HG03439 (cell line): ENCODE results near the gene NPR3.

ENCODE experiments used
- ATAC-seq: cut with Tn5 transposase; IDR thresholded peaks from one replicate; pipeline ENCODE4 v1.9.1; 2021; ENCODE audit warnings: mild to moderate bottlenecking, moderate library complexity; ENCODE audit not compliant: unreplicated experiment

NPR3 gene, protein sequence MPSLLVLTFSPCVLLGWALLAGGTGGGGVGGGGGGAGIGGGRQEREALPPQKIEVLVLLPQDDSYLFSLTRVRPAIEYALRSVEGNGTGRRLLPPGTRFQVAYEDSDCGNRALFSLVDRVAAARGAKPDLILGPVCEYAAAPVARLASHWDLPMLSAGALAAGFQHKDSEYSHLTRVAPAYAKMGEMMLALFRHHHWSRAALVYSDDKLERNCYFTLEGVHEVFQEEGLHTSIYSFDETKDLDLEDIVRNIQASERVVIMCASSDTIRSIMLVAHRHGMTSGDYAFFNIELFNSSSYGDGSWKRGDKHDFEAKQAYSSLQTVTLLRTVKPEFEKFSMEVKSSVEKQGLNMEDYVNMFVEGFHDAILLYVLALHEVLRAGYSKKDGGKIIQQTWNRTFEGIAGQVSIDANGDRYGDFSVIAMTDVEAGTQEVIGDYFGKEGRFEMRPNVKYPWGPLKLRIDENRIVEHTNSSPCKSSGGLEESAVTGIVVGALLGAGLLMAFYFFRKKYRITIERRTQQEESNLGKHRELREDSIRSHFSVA

DNA sequence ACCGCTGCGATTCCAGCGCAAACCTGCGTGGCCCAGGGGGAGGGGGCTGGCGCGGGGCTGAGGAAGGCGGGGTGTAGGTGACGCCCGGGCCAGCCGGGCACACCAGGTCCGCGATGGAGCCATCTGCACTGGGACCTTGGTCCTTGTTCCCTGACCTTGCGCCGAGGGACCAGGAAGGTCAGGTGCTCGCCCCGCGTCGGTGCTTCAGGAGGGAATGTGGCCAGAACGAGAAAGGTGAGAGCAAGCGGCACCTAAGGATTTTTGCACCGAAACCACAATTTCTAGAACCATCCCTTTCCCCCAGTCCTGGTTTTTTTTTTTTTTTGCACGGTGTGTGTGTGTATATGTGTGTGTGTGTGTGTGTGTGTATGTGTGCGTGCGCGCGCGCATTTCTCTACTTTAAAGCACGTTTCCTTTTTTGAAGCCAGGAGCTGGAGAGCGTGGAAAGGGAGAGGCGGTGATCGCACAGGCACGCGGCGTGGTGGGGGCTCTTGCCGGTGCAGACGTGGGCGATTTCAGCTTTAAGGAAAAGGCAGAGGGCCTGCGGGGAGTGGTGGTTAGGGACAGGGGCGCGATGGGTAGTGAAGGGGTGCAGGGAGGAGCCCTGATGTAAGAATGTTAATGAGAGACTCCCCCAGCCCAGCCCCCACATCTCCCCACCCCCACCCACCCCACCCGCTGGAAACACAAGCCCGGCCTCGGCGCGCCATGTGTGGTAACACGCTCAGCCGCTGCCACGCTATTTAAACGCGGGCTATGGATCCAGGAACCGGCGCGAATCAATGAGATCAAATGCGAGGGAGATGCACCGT, at the start of gene NPR3:
Gene NPR3 (plus strand): TSS at position 772 of the 812 bp plus-strand sequence. CDS start 456 bp downstream, outside the sequence.
- no peak for ATAC-seq

DNA sequence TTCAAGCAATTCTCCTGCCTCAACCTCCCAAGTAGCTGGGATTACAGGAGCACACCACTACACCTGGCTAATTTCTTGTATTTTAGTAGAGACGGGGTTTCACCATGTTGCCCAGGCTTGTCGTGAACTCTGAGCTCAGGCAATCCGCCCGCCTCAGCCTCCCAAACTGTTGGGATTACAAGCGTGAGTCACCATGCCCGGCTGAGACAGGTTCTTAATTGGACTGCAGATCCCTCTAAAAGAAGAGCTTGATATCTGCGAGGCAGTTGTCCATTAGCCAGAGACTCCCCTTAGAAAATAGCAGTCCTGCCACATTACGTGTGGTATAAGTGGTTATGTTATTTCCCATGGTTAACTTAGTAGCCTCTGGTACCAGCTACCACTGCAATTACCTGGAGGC, 46.6 kb upstream of the NPR3 start:
- ATAC-seq = no peak

DNA sequence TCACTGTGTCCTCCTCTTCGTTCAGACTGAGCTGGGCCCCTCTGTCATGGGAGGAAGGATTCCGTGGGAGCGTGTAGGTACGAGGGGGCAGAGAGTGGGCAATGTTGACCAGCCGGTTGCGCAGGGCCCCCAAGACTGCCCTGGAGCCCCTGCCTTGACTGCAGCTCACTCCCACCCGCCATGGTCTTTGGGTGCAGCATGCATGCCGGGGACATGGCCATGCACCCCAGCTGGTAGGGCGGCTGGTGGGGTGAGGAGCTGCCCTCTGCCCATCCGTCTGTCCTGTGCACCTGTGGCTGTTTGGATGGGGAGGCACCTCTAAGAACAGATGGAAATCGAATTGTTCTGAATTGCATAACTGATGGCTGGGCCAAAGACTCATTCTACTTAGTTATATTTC, 42.6 kb upstream of the NPR3 start:
- ATAC-seq = no peak

DNA sequence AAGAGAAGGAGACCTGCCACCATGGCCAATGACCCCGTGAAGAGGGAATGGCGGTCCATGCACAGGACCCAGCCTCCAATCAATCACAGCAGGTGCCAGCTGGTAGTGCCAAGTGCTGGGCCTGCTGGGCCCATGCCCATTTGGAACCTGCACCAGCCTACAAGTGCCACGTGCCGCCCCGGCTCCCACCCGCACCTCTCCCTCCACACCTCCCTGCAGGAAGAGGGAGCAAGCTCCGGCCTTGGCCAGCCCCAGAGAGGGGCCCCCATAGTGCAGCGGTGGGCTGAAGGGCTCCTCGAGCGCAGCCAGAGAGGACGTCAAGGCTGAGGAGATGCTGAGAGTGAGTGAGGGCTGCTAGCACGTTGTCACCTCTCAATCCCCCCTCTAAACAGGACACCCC, 37.8 kb upstream of the NPR3 start:
- no peak for ATAC-seq

DNA sequence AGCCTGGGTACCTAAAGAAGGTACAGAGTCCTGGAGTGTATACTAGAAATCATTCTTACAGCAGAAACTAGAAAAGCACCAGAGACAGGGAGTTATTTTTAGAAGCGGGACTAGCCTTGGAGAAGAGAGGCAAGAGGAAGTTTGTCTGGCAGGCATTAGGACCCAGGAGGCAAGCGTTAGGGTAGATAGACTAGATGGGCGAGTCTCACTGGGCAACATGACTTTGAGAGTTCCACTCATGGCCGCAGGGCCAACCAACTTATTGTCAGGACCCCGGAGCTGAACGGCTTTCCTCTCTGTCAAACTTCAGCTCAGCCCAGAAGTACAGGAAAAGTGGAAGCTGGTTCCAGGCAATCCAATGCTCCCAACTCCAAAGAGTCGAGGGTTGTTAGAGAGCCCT, 34.1 kb upstream of the NPR3 start:
- ATAC-seq = no peak

DNA sequence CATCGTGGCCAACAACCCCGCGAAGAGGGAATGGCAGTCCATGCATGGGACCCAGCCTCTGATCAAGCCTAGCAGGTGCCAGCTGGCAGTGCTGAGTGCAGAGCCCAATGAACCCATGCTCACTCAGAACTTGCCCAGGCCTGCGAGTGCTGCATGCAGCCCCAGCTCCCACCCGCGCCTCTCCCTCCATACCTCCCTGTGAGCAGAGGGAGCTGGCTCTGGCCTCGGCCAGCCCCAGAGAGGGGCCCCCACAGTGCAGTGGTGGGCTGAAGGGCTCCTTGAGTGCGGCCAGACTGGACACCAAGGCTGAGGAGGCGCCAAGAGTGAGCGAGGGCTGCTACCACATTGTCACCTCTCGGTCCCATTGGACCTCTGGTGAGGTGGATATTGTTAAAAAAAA, 32.6 kb upstream of the NPR3 start:
- no peak for ATAC-seq

DNA sequence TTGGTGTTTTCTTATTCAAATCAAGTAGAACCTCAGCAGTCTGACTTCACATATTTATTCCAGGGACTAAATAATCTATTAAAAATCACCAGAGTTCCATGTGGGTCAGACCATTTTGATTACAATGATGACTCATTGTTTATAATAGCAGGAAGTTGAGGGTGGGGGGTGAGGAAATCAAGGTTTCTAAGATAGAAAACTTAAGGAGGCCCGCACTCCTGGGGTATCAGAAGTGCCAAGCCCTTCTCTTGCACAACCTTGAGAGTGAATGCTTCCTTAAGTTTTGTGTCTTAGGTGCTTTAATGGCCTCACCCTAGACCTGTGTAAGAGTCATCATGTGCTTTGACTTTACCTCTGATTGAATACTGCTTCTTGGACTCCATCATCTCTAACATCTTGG, 31.9 kb upstream of the NPR3 start:
- ATAC-seq = no peak

DNA sequence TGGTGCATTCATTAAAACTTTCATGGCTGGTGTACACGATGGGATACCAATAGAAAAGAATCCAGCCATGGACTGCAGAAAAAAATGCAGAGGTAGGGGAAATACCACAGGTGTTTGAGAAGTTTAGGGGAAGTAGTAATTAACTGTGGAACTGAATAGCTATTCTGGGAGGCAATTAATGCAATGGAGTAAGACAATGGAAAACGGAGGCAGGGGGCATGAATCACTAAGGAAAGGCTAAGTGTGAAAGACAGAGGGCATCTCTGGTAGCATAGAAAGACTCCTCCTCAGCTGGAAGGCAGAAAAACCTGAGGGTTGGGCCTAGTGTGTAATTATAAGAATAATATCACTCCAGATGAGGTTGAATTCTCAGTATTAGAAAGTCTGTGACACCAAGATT, 30.9 kb upstream of the NPR3 start:
- ATAC-seq = no peak

DNA sequence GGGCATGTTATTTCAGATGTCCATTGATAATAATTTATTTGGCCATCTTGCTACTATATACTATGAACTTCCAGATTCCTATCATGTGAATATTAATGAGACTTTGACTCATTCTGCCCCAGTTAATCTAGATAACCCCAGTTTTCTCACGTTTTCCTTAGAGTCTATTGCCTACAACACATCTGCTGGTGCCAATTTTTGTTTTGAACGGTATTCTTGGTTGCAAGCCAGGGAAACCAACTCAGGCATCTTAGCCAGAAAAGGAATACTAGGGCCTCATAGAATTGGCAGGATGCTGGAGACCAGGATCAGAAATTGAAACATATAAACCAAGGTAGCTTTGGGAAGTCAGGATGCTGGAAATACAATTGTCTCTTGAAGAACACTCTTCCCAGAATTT, 28.0 kb upstream of the NPR3 start:
- no peak for ATAC-seq

DNA sequence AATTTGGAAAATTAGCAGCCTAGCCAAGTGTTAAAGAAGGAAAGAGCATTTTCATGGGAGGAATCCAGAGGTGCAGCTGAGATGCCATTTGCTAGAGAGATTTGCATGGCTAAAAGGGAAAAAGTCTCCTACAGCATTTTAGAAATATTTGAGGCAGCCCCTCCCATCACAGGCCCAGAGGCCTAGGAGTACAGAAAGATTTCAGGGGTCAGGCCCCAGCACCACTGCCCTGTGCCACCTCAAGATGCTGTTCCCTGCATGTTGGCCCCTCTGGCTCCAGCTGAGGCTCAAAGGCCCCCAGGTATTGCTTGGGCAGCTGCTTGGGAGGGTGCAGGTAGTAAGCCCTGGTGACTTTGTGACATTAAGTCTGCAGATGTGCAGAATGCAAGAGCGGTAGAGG, 26.9 kb upstream of the NPR3 start:
- ATAC-seq = no peak

DNA sequence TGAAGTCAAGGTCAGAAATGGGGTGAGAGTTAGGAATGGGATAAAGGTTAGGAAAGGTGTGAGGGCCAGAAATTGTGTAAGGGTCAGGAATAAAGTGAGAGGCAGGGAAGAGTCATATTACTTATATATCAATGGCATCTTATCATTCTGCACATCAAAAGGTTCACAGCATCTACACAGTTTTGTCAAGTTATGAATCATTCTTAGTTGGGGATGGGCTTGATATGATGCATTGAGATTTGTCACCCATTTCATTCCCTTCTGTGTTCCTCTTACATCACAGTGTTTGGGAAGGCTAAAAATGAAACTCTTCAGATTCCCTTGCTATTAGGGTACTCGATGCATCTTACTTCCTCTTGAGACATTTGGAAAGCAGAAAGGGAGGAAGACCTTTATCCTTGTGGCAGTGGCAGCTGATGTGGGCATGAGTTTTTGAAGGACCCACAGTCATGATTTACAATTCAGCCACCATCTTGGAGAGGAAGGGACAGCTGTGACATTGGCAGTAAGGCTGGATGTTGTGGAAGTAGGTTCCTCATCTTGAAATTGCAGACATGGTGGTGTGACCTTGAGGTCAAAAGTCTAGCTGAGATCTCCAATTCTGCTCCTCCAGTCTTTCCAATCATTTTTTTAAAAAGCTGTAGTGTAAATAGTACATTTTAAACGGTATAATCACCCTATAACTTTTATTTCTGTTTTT, 24.2 kb upstream of the NPR3 start:
- ATAC-seq = no peak

DNA sequence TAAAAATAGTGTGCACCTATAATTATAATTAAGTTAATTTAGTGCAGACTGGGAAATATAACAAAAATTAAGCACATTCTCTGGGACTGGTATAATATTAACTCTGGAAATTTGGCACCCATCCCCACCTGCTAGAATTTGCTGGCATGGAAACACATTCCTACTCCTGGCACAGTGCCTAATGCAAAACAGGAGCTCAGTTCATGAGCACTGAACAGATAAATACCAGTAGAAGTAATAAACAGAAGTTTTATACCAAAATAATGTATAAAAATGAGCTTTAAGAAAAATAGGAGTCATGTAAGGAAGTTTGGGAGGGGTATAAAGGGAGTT, 23.7 kb upstream of the NPR3 start:
- no peak for ATAC-seq

DNA sequence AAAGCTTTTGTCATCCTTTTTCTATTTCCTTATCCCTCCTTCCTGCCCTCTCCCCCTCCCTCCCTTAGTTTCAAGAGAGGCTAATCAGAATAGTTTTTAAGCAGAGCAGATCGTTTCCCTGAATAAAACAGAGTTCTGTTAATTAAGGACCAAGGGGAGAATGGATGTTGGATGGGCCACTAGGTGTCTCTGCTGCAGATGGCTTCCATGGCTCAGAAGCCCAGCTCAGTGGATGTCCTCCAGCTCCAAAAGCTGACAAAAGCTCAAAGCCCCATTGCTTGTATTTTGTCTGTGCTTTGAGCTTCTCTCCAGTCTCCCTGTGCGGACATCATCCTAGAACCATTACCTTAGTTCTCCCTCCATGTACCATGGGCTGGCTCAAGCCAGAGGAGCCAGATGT, 21.0 kb upstream of the NPR3 start:
- no peak for ATAC-seq

DNA sequence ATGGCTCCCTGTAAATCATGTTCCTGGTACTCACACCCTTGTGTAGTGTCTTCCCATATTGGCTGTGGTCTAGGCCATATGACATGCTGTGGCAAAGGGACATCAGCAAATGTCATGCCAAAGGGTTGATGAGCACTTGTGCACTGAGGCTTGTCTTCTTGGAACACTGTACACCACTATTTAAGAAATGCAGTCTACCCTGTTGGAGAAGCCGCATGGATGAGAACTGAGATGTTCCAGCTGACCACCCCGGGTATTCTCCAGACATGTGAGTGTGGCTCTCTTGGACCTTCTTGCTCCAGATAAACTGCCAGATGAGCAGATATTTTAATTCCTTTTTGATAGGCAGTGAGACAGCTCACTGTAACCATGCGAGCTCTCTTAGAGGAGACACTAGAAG, 20.5 kb upstream of the NPR3 start:
- no peak for ATAC-seq

DNA sequence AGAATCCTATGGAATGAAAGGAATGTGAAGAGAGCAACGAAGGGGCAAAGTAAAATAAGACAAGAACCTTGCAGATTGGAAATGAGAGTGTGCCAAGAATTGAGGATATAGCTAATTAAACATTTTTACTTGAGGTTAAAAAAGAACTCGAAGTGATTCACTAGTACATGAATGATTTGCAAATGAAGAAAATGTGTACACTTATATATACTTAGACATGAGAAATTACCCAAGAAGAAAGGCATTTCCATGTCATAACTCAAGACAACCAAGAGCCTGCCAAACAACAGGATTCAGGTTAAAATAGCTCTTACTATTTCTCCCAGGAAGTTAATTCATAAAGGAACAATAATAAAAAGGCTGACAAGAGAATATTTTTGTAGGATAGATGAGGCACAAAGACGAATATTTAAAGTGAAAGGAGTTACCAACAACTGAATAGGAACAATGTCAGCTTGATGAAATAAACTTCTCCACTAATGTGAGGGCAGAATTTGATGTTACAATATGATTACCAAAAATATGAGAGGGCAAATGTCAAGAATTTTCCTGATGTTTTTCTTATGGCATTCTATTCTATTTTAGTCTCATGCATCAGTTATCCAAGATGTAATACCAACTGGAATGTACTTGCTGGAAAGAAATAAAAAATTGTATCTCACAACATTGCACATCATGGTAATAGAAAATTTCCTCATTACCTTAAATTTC, 18.9 kb upstream of the NPR3 start:
- ATAC-seq = no peak

DNA sequence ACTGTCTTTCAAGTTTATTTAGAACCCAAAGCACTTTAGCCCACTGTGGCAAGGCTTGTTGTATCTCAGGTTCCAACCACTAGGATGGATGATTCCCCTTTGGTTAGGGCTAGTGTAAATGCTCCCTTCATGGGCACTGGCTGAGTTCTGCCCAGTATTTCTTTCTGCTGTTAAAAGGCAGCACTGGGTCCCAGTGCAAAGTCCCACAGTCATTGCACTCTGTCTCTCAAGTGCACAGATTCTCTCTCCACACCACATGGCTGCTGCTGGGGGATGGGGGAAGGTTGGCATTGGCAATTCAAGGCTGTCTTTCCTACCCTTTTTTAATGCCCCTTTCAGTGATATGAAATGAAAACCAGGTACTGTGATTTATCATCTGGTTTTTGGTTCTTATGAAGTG, 7.2 kb upstream of the NPR3 start:
- no peak for ATAC-seq

DNA sequence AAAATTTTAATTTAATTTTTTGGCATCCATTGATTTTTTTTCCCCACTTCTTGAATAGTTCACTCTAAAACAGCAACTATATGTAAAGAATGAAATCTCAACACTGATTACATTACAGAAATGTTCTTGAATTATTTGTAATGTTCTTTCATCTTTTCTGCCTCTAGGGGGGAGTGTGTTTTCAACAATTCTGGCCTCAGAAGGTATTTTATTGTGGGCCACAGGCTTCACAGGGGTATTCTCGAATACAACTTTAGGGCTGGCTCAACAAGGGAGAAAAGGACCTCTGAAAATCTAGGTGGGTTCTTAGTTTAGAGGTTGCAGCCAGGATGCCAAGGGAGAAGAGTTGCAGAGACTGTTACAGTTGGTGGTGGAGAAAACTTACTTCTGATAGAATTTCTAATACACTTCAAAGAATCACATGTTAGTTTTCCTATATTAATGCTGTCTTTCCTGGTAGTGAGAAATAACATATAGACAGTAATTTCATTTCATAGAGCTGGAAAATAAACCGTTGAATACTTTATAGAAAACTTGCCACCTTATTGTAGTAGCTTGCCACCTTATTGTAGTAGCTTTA, 3.6 kb upstream of the NPR3 start:
- ATAC-seq = no peak

DNA sequence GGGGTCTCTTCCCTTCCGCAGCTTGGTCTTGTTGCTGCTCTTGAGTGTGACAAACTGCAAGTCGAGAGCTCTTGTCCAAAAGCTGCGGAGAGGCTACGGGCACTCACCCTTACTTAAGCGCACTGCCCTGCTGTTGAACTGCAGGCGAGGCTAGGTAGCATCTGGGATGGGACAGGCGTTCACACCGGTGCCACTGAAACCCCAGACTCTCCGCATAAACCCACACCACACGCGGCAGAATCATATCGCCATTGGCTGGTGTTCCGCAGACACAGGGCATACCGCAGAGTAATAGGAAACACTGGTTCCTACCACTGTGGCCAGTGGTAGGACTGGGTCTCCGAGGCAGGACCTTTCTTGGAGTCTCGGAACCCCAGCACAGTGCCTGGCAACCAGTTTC, 2.2 kb upstream of the NPR3 start:
- no peak for ATAC-seq

DNA sequence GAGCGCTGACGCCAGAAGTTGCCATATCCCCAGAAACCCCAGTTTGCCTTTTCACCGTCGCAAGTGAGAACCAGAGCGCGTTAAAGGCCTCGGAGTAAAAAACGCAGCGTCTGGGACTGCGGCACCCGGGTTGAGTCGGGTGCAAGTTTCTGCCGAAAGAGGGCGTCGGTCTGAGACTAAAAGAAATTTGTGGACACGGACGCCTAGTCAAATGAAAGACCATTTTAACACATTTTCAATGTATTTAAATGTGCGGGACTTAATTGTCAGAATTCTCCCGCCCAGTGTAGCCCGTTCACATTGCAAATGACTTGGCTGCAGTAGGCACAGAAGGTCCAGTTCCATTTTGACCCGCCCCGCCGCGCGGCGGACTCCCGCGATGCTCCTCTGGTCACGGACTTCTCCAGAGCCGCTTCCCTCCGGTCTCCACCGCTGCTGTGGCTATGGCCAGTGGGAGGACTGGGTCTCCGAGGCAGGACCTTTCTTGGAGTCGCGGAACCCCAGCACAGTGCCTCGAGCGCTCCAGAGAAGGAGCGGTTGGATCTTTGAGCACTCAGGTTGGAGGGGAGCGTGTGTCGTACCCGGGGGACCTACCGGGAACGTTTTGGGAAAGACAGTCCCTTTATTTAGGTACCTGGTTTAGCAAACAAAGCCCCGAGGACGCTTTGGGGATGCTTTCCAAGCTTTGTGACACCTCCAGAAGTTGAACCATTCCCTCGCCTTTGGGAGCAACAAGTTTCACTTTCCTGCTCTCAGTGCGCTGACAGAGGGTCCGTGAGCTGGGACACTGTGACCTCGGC, 1.2 kb upstream of the NPR3 start:
- ATAC-seq = peak; percentile 68

DNA sequence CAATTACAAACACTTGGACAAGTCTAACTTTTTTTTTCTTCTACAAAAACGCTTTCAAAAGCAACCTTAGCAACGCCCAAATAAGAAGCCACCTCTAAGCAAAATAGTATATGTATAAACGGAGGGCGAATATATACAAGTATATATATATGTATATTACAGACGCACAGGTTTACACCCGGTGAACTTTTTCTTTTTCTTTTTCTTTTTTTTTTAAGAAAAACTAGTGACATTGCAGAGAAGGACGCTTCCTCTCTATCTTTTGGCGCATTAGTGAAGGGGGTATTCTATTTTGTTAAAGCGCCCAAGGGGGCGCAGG, 200 bp downstream of the NPR3 start:
- ATAC-seq = no peak
